HG02759 (cell line): Measurements from ENCODE around the gene SHROOM1.

Experiments
- ATAC-seq: cut with Tn5 transposase; IDR thresholded peaks from one replicate; pipeline ENCODE4 v1.9.1; 2021; ENCODE audit warnings: mild to moderate bottlenecking, moderate library complexity; ENCODE audit not compliant: unreplicated experiment

SHROOM1 gene

GRCh38 chr5:132854301-132854700, 23.9 kb upstream of the SHROOM1 start:
- ATAC-seq = no peak

DNA sequence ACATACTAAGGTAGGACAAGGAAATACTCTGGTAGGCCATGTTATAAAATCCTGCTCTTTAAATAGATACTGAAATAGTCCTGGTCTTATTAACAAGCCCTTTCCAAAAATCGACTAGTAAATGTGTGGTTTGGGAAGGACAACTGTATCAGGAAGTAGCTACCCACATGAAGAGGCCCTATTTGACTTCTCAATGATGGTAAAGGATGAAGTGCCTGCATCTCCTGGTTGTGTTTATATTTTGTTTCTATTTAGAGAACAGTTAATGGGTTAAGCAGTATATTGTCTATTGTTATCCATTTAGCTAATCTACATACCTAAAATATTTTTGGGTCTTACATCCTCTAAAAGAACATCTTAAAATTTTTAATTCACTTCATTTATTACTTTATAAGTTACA, 23.3 kb upstream of the SHROOM1 start:
- no peak for ATAC-seq

DNA sequence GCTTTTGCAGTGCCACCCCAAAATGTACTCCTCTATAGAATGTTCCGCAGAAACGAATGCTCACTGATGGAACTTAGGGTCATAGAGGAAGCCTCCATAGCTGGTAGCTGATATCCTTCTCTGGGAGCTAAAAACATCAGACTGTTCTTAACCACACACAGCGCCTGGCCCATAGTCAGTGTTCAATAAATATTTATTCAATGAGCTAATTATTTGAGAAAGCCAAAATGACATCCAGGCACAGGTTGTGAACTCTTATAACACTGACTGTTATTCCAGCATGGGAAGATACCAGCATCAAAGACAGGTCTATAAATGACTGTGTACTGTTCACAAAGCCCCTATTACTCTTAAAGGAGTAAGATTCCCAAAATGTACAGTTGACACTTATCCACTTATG, 22.9 kb upstream of the SHROOM1 start:
- ATAC-seq = no peak

- no peak for ATAC-seq
Observed at GRCh38 chr5:132850066-132850465, 19.6 kb upstream of the SHROOM1 start.

DNA sequence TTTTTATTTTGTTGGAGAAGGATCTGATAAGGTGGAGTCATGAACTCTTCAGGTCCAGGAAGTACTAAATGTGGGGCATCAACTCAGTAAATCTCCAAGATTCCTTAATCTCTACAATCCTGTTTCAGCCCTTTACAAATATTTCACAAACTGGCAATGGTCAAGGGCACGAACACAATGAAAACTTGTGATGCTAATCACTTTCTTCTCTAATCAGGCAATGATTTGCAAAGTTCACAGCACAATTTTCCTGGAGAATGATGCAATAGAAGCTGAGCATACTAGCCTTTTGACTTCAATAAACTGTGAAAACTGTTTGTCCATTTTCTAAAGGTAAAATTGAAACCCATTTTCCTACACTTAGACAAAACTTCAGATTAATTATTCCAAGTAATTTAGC, 18.9 kb upstream of the SHROOM1 start:
- ATAC-seq = no peak

DNA sequence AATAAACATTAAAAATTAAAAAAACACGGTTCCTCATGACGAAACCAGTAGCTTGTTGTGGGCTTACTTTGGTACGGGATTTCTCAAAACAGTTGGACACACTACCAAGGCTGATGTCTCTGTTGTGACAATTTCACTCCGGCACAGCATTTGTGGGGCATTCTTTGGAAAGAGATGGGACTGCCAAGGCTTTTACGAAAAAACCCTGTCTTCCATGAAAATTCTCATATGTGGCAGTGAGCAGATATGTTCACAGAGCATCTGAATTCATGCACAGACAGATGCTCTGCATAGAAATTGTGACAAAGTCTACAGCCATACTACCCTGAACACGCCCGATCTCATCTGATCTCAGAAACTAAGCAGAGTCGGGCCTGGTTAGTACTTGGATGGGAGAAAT, 17.8 kb upstream of the SHROOM1 start:
- no peak for ATAC-seq

DNA sequence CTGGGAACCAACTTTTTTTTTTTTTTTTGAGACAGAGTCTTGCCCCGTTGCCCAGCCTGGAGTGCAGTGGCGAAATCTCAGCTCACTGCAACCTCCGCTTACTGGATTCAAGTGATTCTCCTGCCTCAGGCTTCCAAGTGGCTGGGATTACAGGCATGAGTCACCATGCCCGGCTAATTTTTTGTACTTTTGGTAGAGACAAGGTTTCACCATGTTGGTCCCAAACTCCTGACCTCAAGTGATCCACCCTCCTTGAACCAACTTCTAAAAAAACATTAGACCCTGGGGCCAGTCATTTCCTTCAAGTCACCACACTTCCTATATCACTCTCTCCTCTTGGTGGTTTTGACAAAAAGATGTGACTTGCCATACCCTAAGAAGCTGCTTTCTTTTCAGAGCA, 10.9 kb upstream of the SHROOM1 start:
- ATAC-seq = no peak

DNA sequence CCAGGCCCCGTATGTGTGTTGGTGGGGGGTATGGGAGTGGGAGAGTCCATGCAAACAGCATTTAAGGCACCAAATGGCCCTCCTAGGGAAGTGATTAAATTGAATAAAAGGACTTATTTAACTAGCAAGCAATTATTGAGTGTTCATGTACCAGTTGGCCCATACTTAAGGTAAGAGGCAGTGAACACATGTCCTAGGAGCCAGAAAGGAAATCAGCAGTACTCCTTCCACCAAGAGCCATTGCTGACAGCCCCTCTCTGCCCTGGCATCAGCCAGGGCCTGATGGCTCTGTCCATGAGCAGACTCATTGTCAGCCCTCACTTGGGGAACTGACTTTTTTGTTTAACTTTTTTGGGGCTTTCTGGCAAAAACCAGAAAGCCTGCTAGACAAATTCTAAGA, 10.4 kb upstream of the SHROOM1 start:
- no peak for ATAC-seq

DNA sequence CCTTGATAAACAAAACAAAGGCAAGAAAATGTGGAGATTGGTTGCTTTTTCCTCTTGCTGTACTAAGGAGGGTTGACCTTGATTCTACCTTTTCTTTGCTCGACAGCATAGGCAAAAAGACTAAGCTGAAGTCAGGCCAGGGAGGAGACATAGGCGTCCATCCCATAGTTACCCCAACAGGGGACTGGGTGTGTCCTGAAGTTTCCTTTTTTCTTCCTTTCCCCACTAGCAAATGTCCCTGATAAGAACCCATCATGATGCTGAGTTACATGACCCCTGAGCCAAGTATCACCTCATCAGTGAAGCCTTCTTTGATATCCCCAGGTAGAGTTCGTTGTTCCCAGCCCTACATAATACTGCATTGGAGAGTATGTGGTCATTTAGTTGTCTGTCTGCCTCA, 9.9 kb upstream of the SHROOM1 start:
- no peak for ATAC-seq

DNA sequence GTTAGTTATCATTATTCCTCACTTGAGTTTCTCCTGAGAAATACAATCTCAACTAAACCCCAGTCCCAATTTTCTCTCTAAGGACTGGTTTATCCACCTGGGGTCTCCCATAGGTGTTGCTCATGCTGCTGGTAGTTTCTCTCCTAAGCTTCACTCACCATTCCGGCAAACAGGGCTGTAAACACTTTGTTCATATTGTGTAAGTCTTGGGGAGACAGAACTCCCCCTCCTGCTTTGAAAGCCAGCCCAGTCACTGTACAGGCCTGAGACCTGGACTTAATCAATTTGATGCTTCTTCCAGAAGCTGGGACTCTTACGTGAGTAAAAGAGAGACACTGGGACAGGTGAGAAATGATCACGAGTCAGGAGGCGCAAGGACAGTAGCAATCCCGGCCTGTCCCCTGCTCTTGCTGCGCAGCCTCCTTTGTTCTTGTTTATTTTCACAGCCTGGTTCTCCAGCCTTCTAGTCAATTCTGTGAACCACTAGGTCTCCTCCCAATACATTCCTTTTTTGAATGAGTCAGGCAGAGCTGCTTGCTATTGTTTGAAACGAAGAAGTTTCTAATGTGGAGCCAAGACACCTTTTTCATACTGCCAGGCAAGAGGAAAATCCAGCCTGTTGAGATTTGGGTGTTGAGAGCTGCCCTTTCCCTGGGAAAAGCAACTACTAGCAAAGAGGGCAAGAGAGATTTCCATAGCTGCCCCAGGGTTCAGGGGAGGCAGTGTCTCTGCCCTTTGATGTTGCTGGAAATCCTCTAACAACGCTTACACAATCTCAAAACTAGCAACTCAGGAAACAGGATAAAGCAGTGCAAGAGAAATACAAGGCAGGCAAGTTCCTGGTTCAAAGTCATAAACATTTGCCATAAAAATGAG, 9.2 kb upstream of the SHROOM1 start:
- ATAC-seq = no peak

DNA sequence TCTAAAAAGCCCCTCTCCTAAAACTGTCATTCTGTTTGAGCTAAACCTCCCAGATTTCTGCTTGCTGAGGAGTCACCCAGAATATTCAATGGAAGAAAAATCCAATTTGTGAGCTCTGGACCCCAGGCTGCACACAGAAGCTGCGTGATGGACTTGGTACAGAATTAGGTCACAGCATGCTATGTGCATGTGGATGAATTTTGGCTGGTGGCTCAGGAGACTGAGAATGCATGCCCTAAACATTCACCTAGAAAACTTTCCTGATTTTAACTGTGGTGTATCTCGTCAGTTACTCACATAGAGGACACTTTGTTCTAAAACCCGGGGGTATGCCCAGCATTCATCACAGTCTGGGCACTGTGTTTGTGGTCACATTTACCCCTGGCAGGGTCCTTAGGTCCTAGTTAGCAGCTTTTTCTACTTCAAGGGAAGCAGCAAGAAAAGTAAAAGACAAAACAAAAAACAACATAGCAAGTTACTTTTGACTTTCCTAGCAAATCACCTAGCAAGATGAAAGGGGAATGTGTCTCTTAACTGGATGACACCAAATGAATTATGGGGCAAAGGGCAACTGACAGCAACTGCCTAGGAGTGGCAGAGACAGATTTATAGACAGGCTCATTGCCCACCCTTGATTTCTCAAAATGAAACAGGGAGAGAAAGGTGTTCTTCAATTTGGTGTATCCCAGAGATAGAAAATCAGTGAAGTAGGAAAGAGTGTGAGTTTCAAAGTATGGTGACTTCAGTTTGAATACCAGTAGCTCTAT, 8.3 kb upstream of the SHROOM1 start:
- ATAC-seq = no peak

- ATAC-seq = no peak
Observed at GRCh38 chr5:132837868-132838267, 7.4 kb upstream of the SHROOM1 start.

DNA sequence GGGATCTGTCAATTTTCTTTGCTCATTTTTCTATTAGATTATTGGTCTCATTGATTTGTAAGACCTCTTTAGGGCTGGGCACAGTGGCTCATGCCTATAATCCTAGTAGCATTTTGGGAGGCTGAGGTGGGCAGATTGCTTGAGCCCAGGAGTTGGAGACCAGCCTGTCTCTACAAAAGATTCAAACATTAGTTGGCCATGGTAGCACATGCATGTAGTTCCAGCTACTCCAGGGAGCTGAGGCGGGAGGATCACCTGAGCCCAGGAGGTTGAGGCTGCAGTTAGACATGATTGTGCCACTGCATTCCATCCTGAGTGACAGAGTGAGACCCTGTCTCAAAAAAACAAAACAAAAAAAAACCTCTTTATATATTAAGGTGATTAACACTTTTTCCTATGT, 6.4 kb upstream of the SHROOM1 start:
- ATAC-seq = no peak

DNA sequence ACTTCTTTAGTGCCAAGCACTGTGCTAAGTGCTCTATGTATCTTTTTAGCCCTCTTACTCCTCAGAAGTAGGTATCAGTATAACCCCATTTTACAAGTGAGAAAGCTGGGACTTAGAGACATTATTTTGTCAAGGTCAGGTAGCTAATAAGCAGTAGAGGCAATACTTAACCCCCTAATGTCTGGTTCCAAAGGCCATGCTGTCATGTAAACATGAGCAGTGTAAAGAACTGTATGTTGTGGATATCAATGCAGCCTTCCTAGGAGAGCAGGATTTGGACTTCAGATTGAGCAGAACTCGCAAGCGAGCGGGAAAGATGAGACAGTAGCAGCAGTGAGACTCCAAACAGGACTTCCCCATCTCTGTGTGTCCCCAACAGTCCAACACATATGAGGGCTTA, 3.6 kb upstream of the SHROOM1 start:
- no peak for ATAC-seq

DNA sequence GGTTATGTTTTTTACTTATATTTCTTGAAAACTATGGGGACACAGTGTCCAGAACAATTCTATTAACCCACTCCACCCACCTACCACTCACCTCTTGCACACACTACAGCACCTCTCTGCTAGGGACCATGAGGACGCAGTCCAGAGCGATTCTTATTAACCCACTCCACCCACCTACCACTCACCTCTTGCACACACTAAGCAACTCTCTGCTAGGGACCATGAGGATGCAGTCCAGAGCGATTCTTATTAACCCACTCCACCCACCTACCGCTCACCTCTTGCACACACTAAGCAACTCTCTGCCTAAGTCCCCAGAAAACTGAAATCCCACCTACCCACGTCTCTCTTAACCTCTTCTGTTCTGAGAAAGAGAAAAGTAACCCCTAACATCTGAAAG, 2.2 kb upstream of the SHROOM1 start:
- ATAC-seq = no peak

GRCh38 chr5:132831095-132831860, 831 bp upstream of the SHROOM1 start:
- ATAC-seq = no peak

DNA sequence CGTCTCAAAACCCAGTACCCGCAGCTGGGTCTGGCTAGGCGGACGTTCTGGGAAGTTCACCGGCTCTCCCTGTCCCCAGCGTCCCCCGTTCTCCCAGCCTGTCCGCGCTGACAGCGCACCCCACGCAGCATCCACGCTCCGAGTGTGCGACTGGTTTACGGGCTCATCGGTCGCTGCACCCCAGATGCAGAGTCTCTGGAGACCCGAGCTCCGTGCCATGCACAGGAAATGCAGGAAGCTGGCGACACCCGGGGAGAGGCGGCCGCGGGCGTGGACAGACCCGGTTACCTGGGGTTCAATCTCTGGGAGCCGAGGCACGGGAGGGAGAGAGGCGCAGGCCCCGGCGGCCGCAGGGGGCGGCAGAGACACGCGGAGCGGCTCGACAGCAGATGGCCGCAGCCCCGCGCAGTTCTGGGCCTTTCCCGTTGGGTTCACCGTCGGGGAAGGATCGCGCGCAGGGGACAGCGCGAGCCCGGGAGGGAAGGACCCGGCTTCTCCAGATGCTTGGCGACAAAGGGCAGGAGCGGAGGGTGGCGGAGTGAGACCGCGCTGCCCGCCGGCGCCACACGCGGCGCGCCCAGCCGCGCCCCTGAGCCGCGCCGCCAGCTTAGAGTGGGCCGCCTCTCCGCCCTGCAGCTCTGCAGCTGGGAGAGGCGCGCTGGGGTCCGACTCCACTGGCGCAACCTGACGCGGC, 558 bp downstream of the SHROOM1 start:
- ATAC-seq = peak; percentile 85

GRCh38 chr5:132828846-132829494, 1.5 kb downstream of the SHROOM1 start:
- ATAC-seq = no peak

DNA sequence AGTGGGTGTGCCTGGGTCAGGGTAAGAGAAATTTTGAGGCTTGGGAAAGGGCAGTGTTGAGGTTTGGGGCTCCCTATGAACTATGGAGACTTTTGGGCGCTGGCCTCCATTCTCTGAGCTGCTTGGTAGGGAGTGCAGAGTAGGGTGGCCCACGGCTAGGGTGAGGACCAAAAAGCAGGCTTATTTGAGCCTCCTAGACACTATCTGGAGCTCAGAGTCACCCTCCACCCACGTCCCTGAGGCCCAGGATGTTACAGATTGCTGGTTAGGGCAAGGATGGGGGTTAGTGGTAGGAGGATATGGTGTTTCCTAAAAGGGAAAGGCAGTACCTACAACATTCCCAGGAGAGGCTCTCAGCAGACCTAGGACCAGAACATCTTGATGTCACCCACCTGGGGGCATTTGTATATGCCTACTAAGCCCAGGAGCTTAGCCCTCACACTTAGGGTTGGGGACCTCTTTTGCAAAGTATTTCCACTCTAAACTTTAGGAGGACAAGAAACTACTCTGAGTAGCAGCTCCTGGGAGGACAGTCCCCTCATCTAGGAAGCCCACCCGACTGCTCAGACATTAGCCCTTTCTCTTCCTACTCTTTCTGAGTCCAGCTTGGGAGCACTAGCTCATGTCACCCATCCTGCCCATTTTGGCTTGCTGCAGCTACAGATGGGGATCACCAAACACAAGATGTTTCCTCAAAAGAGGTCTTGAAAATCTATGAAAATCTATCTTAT, 2.3 kb downstream of the SHROOM1 start:
- no peak for ATAC-seq
